HG03280 (cell line): ENCODE measurements around the gene ZFAND3.
"Not testable (repeated sequence)": the region's sequence is repeated elsewhere in the genome, so short reads cannot be mapped to it uniquely, and the experiment has no call there.

ENCODE experiments used
- ATAC-seq: cut with Tn5 transposase; IDR thresholded peaks from one replicate; pipeline ENCODE4 v1.9.1; 2021; ENCODE audit warnings: mild to moderate bottlenecking, moderate library complexity; ENCODE audit not compliant: unreplicated experiment

ZFAND3 gene

GRCh38 chr6:38033442-38033982 is 214.0 kb downstream of the ZFAND3 start:
- no peak for ATAC-seq

- no peak for ATAC-seq
Observed at GRCh38 chr6:38034274-38034914, 214.9 kb downstream of the ZFAND3 start.

GRCh38 chr6:38035478-38035877 is 216.0 kb downstream of the ZFAND3 start:
- no peak for ATAC-seq

GRCh38 chr6:38039502-38039901 is 220.0 kb downstream of the ZFAND3 start:
- no peak for ATAC-seq

- ATAC-seq, result no peak
Observed at GRCh38 chr6:38040254-38040653, 220.7 kb downstream of the ZFAND3 start.

GRCh38 chr6:38043259-38043753 is 223.8 kb downstream of the ZFAND3 start:
- no peak for ATAC-seq

GRCh38 chr6:38045701-38046305 is 226.3 kb downstream of the ZFAND3 start:
- ATAC-seq, result no peak

GRCh38 chr6:38047562-38047961 is 228.0 kb downstream of the ZFAND3 start:
- no peak for ATAC-seq

- ATAC-seq, result not testable (repeated sequence)
Observed at GRCh38 chr6:38049861-38050397, 230.4 kb downstream of the ZFAND3 start.

GRCh38 chr6:38051819-38052434 is 232.4 kb downstream of the ZFAND3 start:
- ATAC-seq, result no peak

- ATAC-seq, result no peak
Observed at GRCh38 chr6:38054527-38055202, 235.1 kb downstream of the ZFAND3 start.

- ATAC-seq, result no peak
Observed at GRCh38 chr6:38055203-38055589, 235.7 kb downstream of the ZFAND3 start.

- ATAC-seq, result no peak
Observed at GRCh38 chr6:38056361-38056760, 236.8 kb downstream of the ZFAND3 start.

GRCh38 chr6:38057994-38058393 is 238.5 kb downstream of the ZFAND3 start:
- ATAC-seq, result no peak

- no peak for ATAC-seq
Observed at GRCh38 chr6:38062066-38062465, 242.5 kb downstream of the ZFAND3 start.

- ATAC-seq, result no peak
Observed at GRCh38 chr6:38063973-38064372, 244.4 kb downstream of the ZFAND3 start.

GRCh38 chr6:38064431-38064830 is 244.9 kb downstream of the ZFAND3 start:
- no peak for ATAC-seq

GRCh38 chr6:38065734-38066305 is 246.3 kb downstream of the ZFAND3 start:
- ATAC-seq, result no peak

GRCh38 chr6:38067263-38067980 is 247.9 kb downstream of the ZFAND3 start:
- no peak for ATAC-seq
